ENCODE measurements around the gene LRIG3. TPM values are rescaled to one million over a fixed set of nuclear protein-coding genes. Genes with fewer than 3 reads are reported as not detected.

LRIG3 gene
- total RNA-seq, 1 donor = 85.0 TPM

GRCh38 chr12:58942345-58942744 is 22.0 kb upstream of the LRIG3 start:
- no peak for DNase-seq (ENCODE audit: insufficient read length, low spot score, missing footprints)
- no peak for TF ChIP-seq CTCF (IDR thresholded peaks at IDR 0.05; ENCODE audit: extremely low read depth, low read depth, low read length)
- H3K4me1 ChIP-seq (ENCODE audit: insufficient read depth, low read length) = no peaks in the 10 kb centered on the region
- H3K4me2 ChIP-seq (ENCODE audit: insufficient read depth, low read length) = no peak overlapping the region
- no peaks in the 10 kb centered on the region for H4K20me1 ChIP-seq (ENCODE audit: insufficient read depth, low read length)
- no peaks in the 10 kb centered on the region for H3K36me3 ChIP-seq (ENCODE audit: insufficient read depth, low read length)
- no peak overlapping the region for H2AFZ ChIP-seq (ENCODE audit: low read length)
- no peaks in the 10 kb centered on the region for H3K9me3 ChIP-seq (ENCODE audit: low read depth, low read length)
- no peak overlapping the region for H3K27ac ChIP-seq (ENCODE audit: low read depth, low read length)
- H3K27me3 ChIP-seq (ENCODE audit: insufficient read depth, low read length) = no peaks in the 10 kb centered on the region
- no peak overlapping the region for H3K4me3 ChIP-seq (ENCODE audit: insufficient read depth, low read length)
- no peaks in the 10 kb centered on the region for H3K79me2 ChIP-seq (ENCODE audit: insufficient read depth, low read length)

DNA sequence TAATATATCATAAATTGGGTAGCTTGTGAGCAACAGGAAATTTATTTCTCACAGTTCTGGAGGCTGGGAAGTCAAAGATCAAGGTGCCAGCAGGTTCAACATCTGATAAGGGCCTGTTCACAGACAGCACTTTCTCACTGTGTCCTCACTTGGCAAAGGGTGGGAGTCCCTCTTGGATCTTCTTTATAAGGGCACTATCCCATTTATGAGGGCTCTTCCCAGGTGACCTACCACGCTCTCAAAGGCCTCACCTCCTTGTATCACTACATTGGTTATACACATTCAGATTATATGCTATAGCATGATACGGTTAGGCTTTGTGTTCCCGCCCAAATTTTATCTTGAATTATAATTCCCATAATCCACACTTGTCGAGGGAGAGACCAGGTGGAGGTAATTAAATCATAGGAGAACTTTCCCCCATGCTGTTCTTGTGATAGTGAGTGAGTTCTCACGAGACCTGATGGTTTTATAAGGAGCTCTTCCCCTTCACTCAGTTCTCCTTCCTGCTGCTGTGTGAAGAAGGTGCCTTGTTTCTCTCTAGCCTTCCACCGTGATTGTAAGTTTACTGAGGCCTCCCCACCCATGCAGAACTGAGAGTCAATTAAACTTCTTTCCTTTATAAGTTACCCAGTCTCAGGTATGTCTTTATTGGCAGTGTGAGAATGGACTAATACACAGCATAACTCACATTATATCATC is 19.2 kb upstream of the LRIG3 start:
- no peak overlapping the region for H3K27ac ChIP-seq (ENCODE audit: low read depth, low read length)
- H3K36me3 ChIP-seq (ENCODE audit: insufficient read depth, low read length) = no peaks in the 10 kb centered on the region
- no peak overlapping the region for H3K4me3 ChIP-seq (ENCODE audit: insufficient read depth, low read length)
- H3K27me3 ChIP-seq (ENCODE audit: insufficient read depth, low read length) = no peaks in the 10 kb centered on the region
- no peak overlapping the region for H2AFZ ChIP-seq (ENCODE audit: low read length)
- H4K20me1 ChIP-seq (ENCODE audit: insufficient read depth, low read length) = no peaks in the 10 kb centered on the region
- TF ChIP-seq CTCF (IDR thresholded peaks at IDR 0.05; ENCODE audit: extremely low read depth, low read depth, low read length) = no peak
- H3K9me3 ChIP-seq (ENCODE audit: low read depth, low read length) = no peaks in the 10 kb centered on the region
- no peaks in the 10 kb centered on the region for H3K4me1 ChIP-seq (ENCODE audit: insufficient read depth, low read length)
- no peak overlapping the region for H3K4me2 ChIP-seq (ENCODE audit: insufficient read depth, low read length)
- no peaks in the 10 kb centered on the region for H3K79me2 ChIP-seq (ENCODE audit: insufficient read depth, low read length)
- DNase-seq (ENCODE audit: insufficient read length, low spot score, missing footprints) = no peak

DNA sequence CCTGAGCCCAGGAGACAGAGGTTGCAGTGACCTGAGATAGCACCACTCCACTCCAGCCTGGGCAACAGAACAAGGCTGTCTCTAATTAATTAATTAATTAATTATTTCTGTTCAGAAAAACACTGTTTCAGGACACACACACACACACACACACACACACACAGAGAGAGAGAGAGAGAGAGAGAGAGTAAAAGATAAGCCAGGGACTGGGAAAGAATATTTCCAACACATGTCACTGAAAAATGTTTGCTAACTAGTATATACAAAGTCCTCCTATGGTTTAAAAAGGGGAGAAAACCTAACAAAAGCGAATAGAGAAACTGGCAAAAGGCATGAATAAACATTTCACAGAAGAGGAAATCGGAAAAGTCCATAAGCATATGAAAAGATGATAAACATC is 18.1 kb upstream of the LRIG3 start:
- Histone ChIP-seq H3K4me2 (ENCODE audit: insufficient read depth, low read length) (no peak overlapping the region), H3K27me3 (ENCODE audit: insufficient read depth, low read length) (no peaks in the 10 kb centered on the region), H3K9me3 (ENCODE audit: low read depth, low read length) (no peaks in the 10 kb centered on the region), H2AFZ (ENCODE audit: low read length) (no peak overlapping the region), H3K4me3 (ENCODE audit: insufficient read depth, low read length) (no peak overlapping the region), H3K27ac (ENCODE audit: low read depth, low read length) (no peak overlapping the region), H3K79me2 (ENCODE audit: insufficient read depth, low read length) (no peaks in the 10 kb centered on the region), H4K20me1 (ENCODE audit: insufficient read depth, low read length) (no peaks in the 10 kb centered on the region), H3K4me1 (ENCODE audit: insufficient read depth, low read length) (no peaks in the 10 kb centered on the region), H3K36me3 (ENCODE audit: insufficient read depth, low read length) (no peaks in the 10 kb centered on the region)
- DNase-seq (ENCODE audit: insufficient read length, low spot score, missing footprints) = no peak
- TF ChIP-seq CTCF (IDR thresholded peaks at IDR 0.05; ENCODE audit: extremely low read depth, low read depth, low read length) = no peak

- no peaks in the 10 kb centered on the region for H3K9me3 ChIP-seq (ENCODE audit: low read depth, low read length)
- H3K4me2 ChIP-seq (ENCODE audit: insufficient read depth, low read length) = no peak overlapping the region
- peaks cover 2% of the 10 kb centered on the region for H3K4me1 ChIP-seq (ENCODE audit: insufficient read depth, low read length)
- H4K20me1 ChIP-seq (ENCODE audit: insufficient read depth, low read length) = no peaks in the 10 kb centered on the region
- H2AFZ ChIP-seq (ENCODE audit: low read length) = no peak overlapping the region
- no peaks in the 10 kb centered on the region for H3K27me3 ChIP-seq (ENCODE audit: insufficient read depth, low read length)
- H3K4me3 ChIP-seq (ENCODE audit: insufficient read depth, low read length) = no peak overlapping the region
- no peak overlapping the region for H3K27ac ChIP-seq (ENCODE audit: low read depth, low read length)
- no peak for DNase-seq (ENCODE audit: insufficient read length, low spot score, missing footprints)
- TF ChIP-seq CTCF (IDR thresholded peaks at IDR 0.05; ENCODE audit: extremely low read depth, low read depth, low read length) = no peak
- H3K79me2 ChIP-seq (ENCODE audit: insufficient read depth, low read length) = no peaks in the 10 kb centered on the region
- H3K36me3 ChIP-seq (ENCODE audit: insufficient read depth, low read length) = no peaks in the 10 kb centered on the region
Observed at GRCh38 chr12:58934528-58934927, 14.2 kb upstream of the LRIG3 start.
